Activated naive CD4-positive, alpha-beta T cell treated with anti-CD3 and anti-CD28 coated beads, Interleukin-2, amount 50 U/mL, for 72 hours (primary cell): ENCODE data around the gene TBXAS1. TPM values are rescaled to one million over a fixed set of nuclear protein-coding genes. Genes with fewer than 3 reads are reported as not detected.

Source experiments
- ATAC-seq, 2 donors: fragments of 150-1000 bp; cut with Tn5 transposase; 2 replicates each; pipeline ENCODE4 v1.10.0; 2021; ENCODE audit warnings: mild to moderate bottlenecking in 2 of 2, moderate library complexity in 2 of 2
- DNase-seq, 2 donors: peaks; one replicate each; pipeline ENCODE4 v3.0.0; 2021 to 2022; ENCODE audit warnings: low spot score in 2 of 2
- H3K27ac Mint-ChIP-seq, 2 donors: one replicate each; pipeline ENCODE4 v1.8.0; 2022; ENCODE audit warnings: mild to moderate bottlenecking in 2 of 2, mixed read lengths in 2 of 2
- H3K36me3 Mint-ChIP-seq, 2 donors: one replicate each; pipeline ENCODE4 v1.8.0; 2022; ENCODE audit warnings: mixed read lengths in 2 of 2
- H3K9me3 Mint-ChIP-seq, 2 donors: one replicate each; pipeline ENCODE4 v1.8.0; 2022; ENCODE audit warnings: mixed read lengths in 2 of 2
- total RNA-seq, 2 donors: library from RNA; stranded (reverse); gene quantifications; one replicate each; pipeline ENCODE4 v1.2.3, GENCODE V29; 2022

The TBXAS1 gene
- total RNA-seq, 2 donors from 2014 or later, result 1.4 to 5.8 TPM

DNA sequence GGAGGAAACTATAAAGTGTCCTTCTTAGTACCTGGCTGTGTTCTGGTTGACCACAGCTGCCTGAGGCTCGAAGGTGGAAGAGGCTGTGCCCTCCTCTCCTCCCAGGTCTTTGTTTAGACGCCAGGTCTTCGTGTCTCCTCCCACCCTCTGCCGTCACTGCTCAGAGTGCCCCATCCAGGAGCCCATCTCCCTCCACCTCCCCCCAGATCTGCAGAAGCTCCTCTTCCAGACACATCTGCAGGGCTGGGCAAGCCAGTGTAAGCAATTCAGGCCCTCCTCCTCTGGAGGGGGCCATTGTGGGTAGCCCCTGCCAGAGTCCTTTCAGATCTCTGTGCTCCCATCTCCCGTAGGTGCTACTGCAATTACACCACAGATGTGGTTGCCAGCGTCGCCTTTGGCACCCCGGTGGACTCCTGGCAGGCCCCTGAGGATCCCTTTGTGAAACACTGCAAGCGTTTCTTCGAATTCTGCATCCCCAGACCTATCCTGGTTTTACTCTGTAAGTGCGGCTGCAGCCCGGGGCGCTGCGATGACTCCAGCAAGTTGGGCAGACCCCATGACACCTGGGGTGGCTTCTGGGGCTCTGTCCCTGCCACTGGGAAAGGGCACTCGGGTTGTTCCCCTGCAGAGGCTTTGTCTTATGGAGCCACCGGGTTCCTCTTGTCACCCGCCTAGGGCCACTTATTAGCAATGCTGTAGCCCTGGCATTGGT is 126.2 kb downstream of the TBXAS1 start:
- Mint-ChIP-seq H3K9me3 (no peaks in the 10 kb centered on the region), H3K27ac (peak overlapping the region in 1 of 2 donors; percentile 75), H3K36me3 (no peaks in the 10 kb centered on the region)
- DNase-seq (no peak), ATAC-seq (no peak)

DNA sequence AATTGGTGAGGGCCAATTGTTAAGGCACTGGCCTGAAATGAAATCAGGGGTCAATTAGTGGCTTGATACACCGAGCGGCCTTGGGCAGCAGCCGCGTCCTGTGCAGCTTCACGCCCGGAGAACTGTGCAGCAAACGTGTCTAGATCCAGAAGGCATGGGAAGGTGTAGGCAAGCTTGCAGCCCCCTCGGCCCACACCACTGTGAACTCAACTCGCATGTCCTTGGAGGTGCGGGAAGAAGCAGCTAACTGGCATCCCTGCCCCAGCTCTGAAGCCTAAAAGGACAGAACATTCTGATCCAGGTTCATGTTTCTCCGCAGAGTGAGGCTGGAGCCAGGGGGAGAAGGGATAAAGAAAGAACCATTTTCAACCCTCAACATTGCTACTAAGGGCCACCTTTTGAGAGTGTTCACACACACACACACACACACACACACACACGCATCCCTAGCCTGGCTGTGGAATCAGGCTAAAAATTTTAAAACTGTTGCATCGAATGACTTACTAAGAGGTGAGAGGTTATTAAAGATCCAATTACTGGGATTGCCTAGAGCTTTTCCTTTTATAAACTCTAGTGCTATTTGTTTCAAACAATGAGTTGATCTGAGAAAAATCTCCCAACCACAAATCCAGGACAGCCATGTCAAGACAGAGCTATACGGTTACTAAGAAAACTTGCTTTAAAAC is 129.7 kb downstream of the TBXAS1 start:
- H3K9me3 Mint-ChIP-seq, result no peaks in the 10 kb centered on the region

DNA sequence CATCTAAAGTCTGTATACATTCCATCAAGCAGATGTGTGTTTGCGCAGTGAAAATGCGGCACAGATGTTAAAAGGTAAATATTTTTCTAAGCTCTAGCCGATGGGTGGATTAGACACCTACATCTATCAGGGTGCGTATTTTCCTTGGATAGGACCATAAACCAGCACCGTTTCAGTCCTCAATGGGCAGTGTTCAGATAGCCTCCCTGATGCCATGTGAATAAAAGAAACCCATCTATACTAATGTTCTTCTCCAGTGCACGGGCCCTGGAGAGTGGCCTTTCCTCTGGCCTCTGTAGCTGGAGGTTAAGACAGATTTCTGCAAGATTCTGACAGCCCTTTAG is 130.2 kb downstream of the TBXAS1 start:
- no peaks in the 10 kb centered on the region for H3K9me3 Mint-ChIP-seq
- no peak for ATAC-seq
- no peak for DNase-seq
- no peaks in the 10 kb centered on the region for H3K36me3 Mint-ChIP-seq
- H3K27ac Mint-ChIP-seq, result no peak overlapping the region

More for the DNA sequence above, 129.7 kb downstream of the TBXAS1 start:
- no peak for DNase-seq
- H3K27ac Mint-ChIP-seq, result no peak overlapping the region
- no peak for ATAC-seq
- H3K36me3 Mint-ChIP-seq, result no peaks in the 10 kb centered on the region

- Mint-ChIP-seq H3K27ac (no peak overlapping the region), H3K36me3 (no peaks in the 10 kb centered on the region), H3K9me3 (no peaks in the 10 kb centered on the region)
- ATAC-seq, result no peak
- no peak for DNase-seq
Measured at GRCh38 chr7:139959718-139960117, 130.7 kb downstream of the TBXAS1 start.

DNA sequence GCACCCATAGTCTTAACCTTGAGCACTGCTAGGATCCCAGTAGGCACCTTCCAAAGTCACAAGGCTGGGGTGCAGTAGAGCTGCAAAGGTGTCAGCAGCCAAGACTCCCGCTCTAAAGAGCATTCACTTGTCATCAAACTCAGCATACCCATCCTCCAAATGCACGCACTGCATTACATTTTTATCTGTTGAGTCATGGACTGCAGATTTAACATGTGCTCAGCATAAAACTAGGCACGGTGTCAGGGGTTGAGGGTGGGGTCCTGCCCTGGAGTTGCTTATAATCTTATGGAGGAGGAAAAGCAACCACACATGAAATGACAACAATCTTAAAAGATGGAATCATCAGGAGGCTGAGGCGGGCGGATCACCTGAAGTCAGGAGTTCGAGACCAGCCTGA is 131.1 kb downstream of the TBXAS1 start:
- Mint-ChIP-seq H3K9me3 (no peaks in the 10 kb centered on the region), H3K36me3 (no peaks in the 10 kb centered on the region), H3K27ac (no peak overlapping the region)
- DNase-seq (no peak), ATAC-seq (no peak)

GRCh38 chr7:139965942-139966628 is 137.0 kb downstream of the TBXAS1 start:
- Mint-ChIP-seq H3K36me3 (no peaks in the 10 kb centered on the region), H3K27ac (no peak overlapping the region), H3K9me3 (no peaks in the 10 kb centered on the region)
- no peak for ATAC-seq
- no peak for DNase-seq

DNA sequence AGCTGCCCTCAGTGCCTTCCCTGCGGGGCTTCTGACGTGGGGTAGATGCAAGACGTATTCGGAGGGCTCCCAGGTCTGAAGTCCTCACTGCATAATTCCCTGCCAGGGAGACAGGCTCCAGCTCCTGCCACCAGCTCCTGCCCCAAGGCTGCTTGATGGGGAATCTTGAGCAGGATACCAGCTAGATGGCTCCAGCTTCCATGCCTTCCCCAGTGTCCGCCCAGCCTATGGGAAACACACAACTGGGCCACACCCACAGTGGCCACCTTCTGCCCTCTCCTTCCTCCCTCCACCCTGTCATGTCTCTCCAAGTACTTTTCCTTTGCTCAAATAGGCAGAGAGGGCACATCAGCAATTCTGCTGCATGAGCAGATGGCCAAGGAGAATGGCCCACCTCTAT is 137.9 kb downstream of the TBXAS1 start:
- DNase-seq (no peak), ATAC-seq (no peak)
- H3K36me3 Mint-ChIP-seq, result no peaks in the 10 kb centered on the region
- H3K9me3 Mint-ChIP-seq, result no peaks in the 10 kb centered on the region
- no peak overlapping the region for H3K27ac Mint-ChIP-seq

DNA sequence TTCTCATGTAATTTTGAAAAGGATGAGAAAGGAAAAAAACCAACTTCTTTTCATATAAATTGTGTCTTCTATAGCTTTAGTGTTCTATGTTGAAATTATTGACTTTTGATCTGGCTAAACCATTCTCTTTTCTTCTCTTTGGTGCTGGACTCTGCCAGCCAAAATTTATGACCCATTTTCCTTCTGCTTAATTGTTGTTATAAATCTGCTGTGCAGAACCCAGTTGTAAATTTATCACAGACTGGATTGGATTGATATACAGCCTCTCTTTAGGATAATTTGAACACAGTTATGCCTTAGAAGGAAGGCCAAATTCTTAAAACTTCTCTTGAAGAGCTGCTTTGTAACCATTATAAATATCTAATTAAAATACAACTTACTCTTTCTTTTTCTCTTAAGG is 139.9 kb downstream of the TBXAS1 start:
- no peaks in the 10 kb centered on the region for H3K9me3 Mint-ChIP-seq
- ATAC-seq, result no peak
- H3K27ac Mint-ChIP-seq, result no peak overlapping the region
- H3K36me3 Mint-ChIP-seq, result no peaks in the 10 kb centered on the region
- no peak for DNase-seq

GRCh38 chr7:139972029-139972428 is 143.0 kb downstream of the TBXAS1 start:
- H3K9me3 Mint-ChIP-seq, result no peaks in the 10 kb centered on the region
- no peak for ATAC-seq

GRCh38 chr7:139973101-139974050 is 144.3 kb downstream of the TBXAS1 start:
- ATAC-seq, result no peak
- no peak for DNase-seq
- H3K36me3 Mint-ChIP-seq, result peaks cover 0 to 6% of the 10 kb centered on the region in 2 donors
- no peak overlapping the region for H3K27ac Mint-ChIP-seq
- no peaks in the 10 kb centered on the region for H3K9me3 Mint-ChIP-seq

More at GRCh38 chr7:139972029-139972428, 143.0 kb downstream of the TBXAS1 start:
- DNase-seq, result no peak
- peaks cover 0 to 6% of the 10 kb centered on the region in 2 donors for H3K36me3 Mint-ChIP-seq
- peak overlapping the region in 1 of 2 donors; percentile 7 for H3K27ac Mint-ChIP-seq

GRCh38 chr7:139974179-139974811 is 145.2 kb downstream of the TBXAS1 start:
- Mint-ChIP-seq H3K36me3 (peaks cover 0 to 6% of the 10 kb centered on the region in 2 donors), H3K9me3 (no peaks in the 10 kb centered on the region), H3K27ac (no peak overlapping the region)
- no peak for DNase-seq
- ATAC-seq, result no peak

GRCh38 chr7:139976055-139976837 is 147.2 kb downstream of the TBXAS1 start:
- Mint-ChIP-seq H3K36me3 (peaks cover 0 to 6% of the 10 kb centered on the region in 2 donors), H3K27ac (peak overlapping the region in 1 of 2 donors; percentile 52), H3K9me3 (no peaks in the 10 kb centered on the region)
- DNase-seq (no peak), ATAC-seq (no peak)

GRCh38 chr7:139976838-139977656 is 148.0 kb downstream of the TBXAS1 start:
- ATAC-seq (no peak), DNase-seq (no peak)
- peak overlapping the region in 1 of 2 donors; percentile 52 for H3K27ac Mint-ChIP-seq
- H3K9me3 Mint-ChIP-seq, result no peaks in the 10 kb centered on the region
- peaks cover 0 to 6% of the 10 kb centered on the region in 2 donors for H3K36me3 Mint-ChIP-seq

- no peak for ATAC-seq
- H3K27ac Mint-ChIP-seq, result no peak overlapping the region
Measured at GRCh38 chr7:139981511-139981895, 152.4 kb downstream of the TBXAS1 start.

More at GRCh38 chr7:139981511-139981895, 152.4 kb downstream of the TBXAS1 start:
- no peaks in the 10 kb centered on the region for H3K9me3 Mint-ChIP-seq
- peaks cover 0 to 6% of the 10 kb centered on the region in 2 donors for H3K36me3 Mint-ChIP-seq
- DNase-seq, result no peak
